B cell (primary cell): Measurements from ENCODE around the gene THRB. TPM values are rescaled to one million over a fixed set of nuclear protein-coding genes. Genes with fewer than 3 reads are reported as not detected.

Source experiments
- ATAC-seq: fragments of 200-7000 bp; cut with Tn5 transposase; one replicate; pipeline ENCODE4 v1.10.0; 2021; ENCODE audit warnings: low read depth, mild to moderate bottlenecking, moderate number of reproducible peaks, moderate library complexity
- CTCF ChIA-PET: fragments of 350-600 bp; sonication (Branson Sonifier 250); formaldehyde crosslinking; loops from one replicate; lab custom pipeline; 2021; ENCODE audit warnings: antibody characterized with exemption, inconsistent platforms; lab: Charles Lee
- POLR2A ChIA-PET: fragments of 350-600 bp; sonication (Branson Sonifier 250); formaldehyde crosslinking; loops from one replicate; lab custom pipeline; 2021; ENCODE audit warnings: antibody characterized with exemption; lab: Charles Lee
- DNase-seq: peaks from one replicate; pipeline ENCODE4 v3.0.0; 2013
- H2AFZ ChIP-seq: 2 replicates; pipeline ENCODE4 v1.6.1; 2012; ENCODE audit warnings: mild to moderate bottlenecking, low read depth, low read length; ENCODE audit not compliant: insufficient read depth, poor library complexity, severe bottlenecking
- H3K27ac ChIP-seq, 2 donors: 1 replicate in 1 of 2; 2 replicates in 1 of 2; pipeline ENCODE4 v1.5.1; 2012 to 2013; ENCODE audit warnings: low read length in 2 of 2, mild to moderate bottlenecking in 2 of 2, moderate library complexity in 1 of 2
- H3K27me3 ChIP-seq, 4 experiments: fragments of 200-600 bp in 1 of 4; sonication (generic) in 1 of 4; replicated peaks in 1 of 4; 1 replicate in 2 of 4; 2 replicates in 2 of 4; pipeline versions ENCODE4 v1.6.1 to v1.7.0; 2013 to 2016; ENCODE audit warnings: low read length in 3 of 4, mild to moderate bottlenecking in 2 of 4, mixed read lengths in 1 of 4, moderate library complexity in 1 of 4; ENCODE audit not compliant: insufficient read depth in 4 of 4, control insufficient read depth in 3 of 4; ENCODE audit errors: control extremely low read depth in 1 of 4
- H3K36me3 ChIP-seq, 2 experiments: replicated peaks in 1 of 2; 1 replicate in 1 of 2; 2 replicates in 1 of 2; pipeline versions ENCODE4 v1.6.1 to v1.7.1; 2013; ENCODE audit warnings: low read length in 1 of 2; ENCODE audit not compliant: insufficient read depth in 2 of 2, control insufficient read depth in 1 of 2; ENCODE audit errors: control extremely low read depth in 1 of 2, extremely low read depth in 1 of 2
- H3K4me1 ChIP-seq, 2 donors: fragments of 200-600 bp in 1 of 2; sonication (generic) in 1 of 2; 1 replicate in 1 of 2; 2 replicates in 1 of 2; pipeline versions ENCODE4 v1.5.1 to v1.6.1; 2013 to 2017; ENCODE audit warnings: low read length in 2 of 2; ENCODE audit not compliant: control insufficient read depth in 2 of 2, insufficient read depth in 2 of 2
- H3K4me2 ChIP-seq: replicated peaks from 2 replicates; pipeline ENCODE3; 2012; ENCODE audit warnings: mild to moderate bottlenecking, low read depth, low read length; ENCODE audit not compliant: poor library complexity, severe bottlenecking
- H3K4me3 ChIP-seq, 5 experiments: fragments of 200-600 bp in 1 of 5; sonication (generic) in 1 of 5; 1 replicate in 3 of 5; 2 replicates in 2 of 5; pipeline versions ENCODE4 v1.5.1 to v1.7.0; 2011 to 2016; ENCODE audit warnings: low read length in 4 of 5, mild to moderate bottlenecking in 4 of 5, low read depth in 2 of 5, control low read depth in 1 of 5, moderate library complexity in 1 of 5; ENCODE audit not compliant: insufficient read depth in 1 of 5; ENCODE audit errors: control extremely low read depth in 1 of 5, extremely low read depth in 1 of 5
- H3K79me2 ChIP-seq: fragments of 200-600 bp; sonication (generic); one replicate; pipeline ENCODE4 v1.6.0; 2016; ENCODE audit warnings: low read length; ENCODE audit not compliant: control insufficient read depth, insufficient read depth
- H3K9ac ChIP-seq: fragments of 200-600 bp; sonication (generic); 2 replicates; pipeline ENCODE4 v1.6.1; 2017; ENCODE audit warnings: mild to moderate bottlenecking, low read length, moderate library complexity
- H3K9me3 ChIP-seq, 3 donors: one replicate each; pipeline versions ENCODE4 v1.6.1 to v1.7.1; 2013; ENCODE audit warnings: low read length in 2 of 3; ENCODE audit not compliant: control insufficient read depth in 2 of 3, insufficient read depth in 1 of 3; ENCODE audit errors: control extremely low read depth in 1 of 3
- H4K20me1 ChIP-seq: 2 replicates; pipeline ENCODE4 v1.6.0; 2012; ENCODE audit warnings: mild to moderate bottlenecking, low read length; ENCODE audit not compliant: insufficient read depth, control insufficient read depth, poor library complexity, severe bottlenecking
- H3K27ac Mint-ChIP-seq: one replicate; pipeline ENCODE4 v1.8.0; 2021; ENCODE audit warnings: mixed read lengths
- H3K27me3 Mint-ChIP-seq: one replicate; pipeline ENCODE4 v1.8.0; 2021; ENCODE audit warnings: mixed read lengths
- H3K4me1 Mint-ChIP-seq: one replicate; pipeline ENCODE4 v1.8.0; 2021; ENCODE audit warnings: mixed read lengths
- H3K4me3 Mint-ChIP-seq: one replicate; pipeline ENCODE4 v1.8.0; 2021; ENCODE audit warnings: mixed read lengths
- H3K9me3 Mint-ChIP-seq: one replicate; pipeline ENCODE4 v1.8.0; 2022; ENCODE audit warnings: mixed read lengths; ENCODE audit not compliant: insufficient read depth
- CTCF ChIP-seq: fragments of 200-600 bp; IDR thresholded peaks from one replicate; pipeline ENCODE4 v1.8.0; 2022; ENCODE audit warnings: antibody characterized with exemption, mild to moderate bottlenecking
- EZH2 ChIP-seq: IDR thresholded peaks from 2 replicates; pipeline ENCODE4 v1.6.1; 2012; ENCODE audit warnings: borderline replicate concordance, low read depth, mild to moderate bottlenecking, moderate library complexity, low read length; ENCODE audit not compliant: insufficient read depth, poor library complexity, severe bottlenecking
- WGBS: methylation state at CpG from one replicate; pipeline ENCODE4 v1.1.5; 2013; ENCODE audit warnings: missing lambda C conversion rate; ENCODE audit not compliant: insufficient coverage; 5-methylcytosine and 5-hydroxymethylcytosine counted together
- intact Hi-C: fragments of 100-400 bp; cut with micrococcal nuclease; formaldehyde crosslinking; loops from one replicate; pipeline ENCODE4 v1.10.0; 2022
- polyA plus RNA-seq: library from polyadenylated mRNA; depleted of rRNA; stranded (reverse); fragments of >200 nt; gene quantifications from 2 replicates; pipeline ENCODE4 v1.2.3, GENCODE V29; 2012
- total RNA-seq, 2 donors: library from RNA; stranded (reverse); fragments of 120-200 nt in 1 of 2; gene quantifications; 1 replicate in 1 of 2; 2 replicates in 1 of 2; pipeline versions ENCODE4 v1.2.3 to v1.2.4, GENCODE V29; 2013 to 2022

THRB gene
- total and polyA plus RNA-seq, 2 donors (not counting 1 experiment from before 2014, with no cell fraction given), result 0.86 to 1.8 TPM

GRCh38 chr3:24263069-24263668 is 231.5 kb downstream of the THRB start:
- peaks cover 10% of the 10 kb centered on the region for H3K27me3 Mint-ChIP-seq
- no peak overlapping the region for H3K9ac ChIP-seq
- no peak for TF ChIP-seq CTCF
- H3K4me3 ChIP-seq, result no peak overlapping the region
- H3K4me3 Mint-ChIP-seq, result no peak overlapping the region
- no peaks in the 10 kb centered on the region for H3K27me3 ChIP-seq
- H3K79me2 ChIP-seq, result no peaks in the 10 kb centered on the region
- H3K27ac Mint-ChIP-seq, result no peak overlapping the region
- ATAC-seq (no peak), DNase-seq (no peak)
- H3K4me2 ChIP-seq, result no peak overlapping the region
- no peaks in the 10 kb centered on the region for H3K9me3 Mint-ChIP-seq
- no peak overlapping the region for H2AFZ ChIP-seq
- CTCF ChIA-PET, result interaction anchor here (0.6 to 1.6 kb wide), 4 partner anchors 24 to 375 kb away, joined by 3 to 4 read pairs (median 3); no protein-coding TSS in a partner anchor
- no peaks in the 10 kb centered on the region for H3K9me3 ChIP-seq
- H3K27ac ChIP-seq, result no peak overlapping the region
- no peaks in the 10 kb centered on the region for H3K4me1 Mint-ChIP-seq
- no peaks in the 10 kb centered on the region for H3K4me1 ChIP-seq
- WGBS, result no CpG with 5 or more reads among the region's 2 CpGs
- intact Hi-C loops, result loop anchor here (5.0 kb wide), 1 partner anchor 1329 kb away; no protein-coding TSS in a partner anchor
- POLR2A ChIA-PET, result no interaction called here
- H4K20me1 ChIP-seq, result no peaks in the 10 kb centered on the region
- H3K36me3 ChIP-seq, result no peaks in the 10 kb centered on the region

DNA sequence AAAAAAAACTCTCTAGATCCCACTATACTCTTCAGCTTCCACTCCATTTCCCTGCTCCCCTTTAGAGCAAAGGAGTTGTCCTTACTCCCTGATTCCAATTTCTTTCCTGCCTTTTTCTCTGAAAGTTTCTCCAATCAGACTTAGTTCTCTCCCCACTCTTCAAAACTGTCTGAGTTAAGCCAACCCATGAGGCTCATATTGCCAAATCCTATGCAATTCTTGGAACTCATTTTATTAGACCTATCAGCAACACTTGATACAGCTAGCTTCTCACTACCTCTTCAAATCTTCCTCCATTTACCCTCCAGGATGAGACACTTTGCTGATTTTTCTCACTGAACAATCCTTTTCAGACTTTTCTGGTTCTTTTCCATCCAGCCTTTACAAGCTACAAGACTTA is 233.1 kb downstream of the THRB start:
- H3K9ac ChIP-seq, result no peak overlapping the region
- H2AFZ ChIP-seq, result no peak overlapping the region
- H3K9me3 ChIP-seq, result no peaks in the 10 kb centered on the region
- no peaks in the 10 kb centered on the region for H3K36me3 ChIP-seq
- no peak overlapping the region for H3K4me2 ChIP-seq
- Mint-ChIP-seq H3K4me3 (no peak overlapping the region), H3K27me3 (peaks cover 8% of the 10 kb centered on the region), H3K4me1 (no peaks in the 10 kb centered on the region), H3K9me3 (no peaks in the 10 kb centered on the region), H3K27ac (no peak overlapping the region)
- no peaks in the 10 kb centered on the region for H4K20me1 ChIP-seq
- CTCF ChIA-PET, result interaction anchor here (1.2 kb wide), 1 partner anchor 380 kb away, joined by 3 read pairs; no protein-coding TSS in a partner anchor
- no peak overlapping the region for H3K4me3 ChIP-seq
- TF ChIP-seq CTCF (no peak), EZH2 (no peak)
- ATAC-seq (no peak), DNase-seq (no peak)
- H3K27me3 ChIP-seq, result no peaks in the 10 kb centered on the region
- H3K4me1 ChIP-seq, result no peaks in the 10 kb centered on the region
- no peak overlapping the region for H3K27ac ChIP-seq
- POLR2A ChIA-PET, result no interaction called here
- intact Hi-C loops, result loop anchor here (5.0 kb wide), 1 partner anchor 1331 kb away; no protein-coding TSS in a partner anchor
- H3K79me2 ChIP-seq, result no peaks in the 10 kb centered on the region
